Panc1 (cell line): Measurements from ENCODE around the gene BAHCC1.

Experiments used
- POLR2AphosphoS5 ChIP-seq: IDR thresholded peaks from 2 replicates; pipeline ENCODE4 v1.6.1; 2012; ENCODE audit warnings: mild to moderate bottlenecking, low read depth, low read length, moderate library complexity
- TF ChIP-seq, protein P1 (sequence below): fragments of 450-650 bp; IDR thresholded peaks from 2 replicates; pipeline ENCODE4 v1.5.1; 2017; ENCODE audit warnings: mild to moderate bottlenecking
- TF ChIP-seq, protein P2 (sequence below), 2 experiments: IDR thresholded peaks; 2 replicates each; pipeline ENCODE4 v1.6.1; 2011 to 2012; ENCODE audit warnings: low read depth in 2 of 2, control low read depth in 1 of 2, low read length in 1 of 2, mild to moderate bottlenecking in 1 of 2, moderate library complexity in 1 of 2; ENCODE audit not compliant: insufficient read depth in 1 of 2

- TF ChIP-seq, protein P1, sequence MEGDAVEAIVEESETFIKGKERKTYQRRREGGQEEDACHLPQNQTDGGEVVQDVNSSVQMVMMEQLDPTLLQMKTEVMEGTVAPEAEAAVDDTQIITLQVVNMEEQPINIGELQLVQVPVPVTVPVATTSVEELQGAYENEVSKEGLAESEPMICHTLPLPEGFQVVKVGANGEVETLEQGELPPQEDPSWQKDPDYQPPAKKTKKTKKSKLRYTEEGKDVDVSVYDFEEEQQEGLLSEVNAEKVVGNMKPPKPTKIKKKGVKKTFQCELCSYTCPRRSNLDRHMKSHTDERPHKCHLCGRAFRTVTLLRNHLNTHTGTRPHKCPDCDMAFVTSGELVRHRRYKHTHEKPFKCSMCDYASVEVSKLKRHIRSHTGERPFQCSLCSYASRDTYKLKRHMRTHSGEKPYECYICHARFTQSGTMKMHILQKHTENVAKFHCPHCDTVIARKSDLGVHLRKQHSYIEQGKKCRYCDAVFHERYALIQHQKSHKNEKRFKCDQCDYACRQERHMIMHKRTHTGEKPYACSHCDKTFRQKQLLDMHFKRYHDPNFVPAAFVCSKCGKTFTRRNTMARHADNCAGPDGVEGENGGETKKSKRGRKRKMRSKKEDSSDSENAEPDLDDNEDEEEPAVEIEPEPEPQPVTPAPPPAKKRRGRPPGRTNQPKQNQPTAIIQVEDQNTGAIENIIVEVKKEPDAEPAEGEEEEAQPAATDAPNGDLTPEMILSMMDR = no peak
- no peak for TF ChIP-seq POLR2AphosphoS5
- TF ChIP-seq, protein P2, sequence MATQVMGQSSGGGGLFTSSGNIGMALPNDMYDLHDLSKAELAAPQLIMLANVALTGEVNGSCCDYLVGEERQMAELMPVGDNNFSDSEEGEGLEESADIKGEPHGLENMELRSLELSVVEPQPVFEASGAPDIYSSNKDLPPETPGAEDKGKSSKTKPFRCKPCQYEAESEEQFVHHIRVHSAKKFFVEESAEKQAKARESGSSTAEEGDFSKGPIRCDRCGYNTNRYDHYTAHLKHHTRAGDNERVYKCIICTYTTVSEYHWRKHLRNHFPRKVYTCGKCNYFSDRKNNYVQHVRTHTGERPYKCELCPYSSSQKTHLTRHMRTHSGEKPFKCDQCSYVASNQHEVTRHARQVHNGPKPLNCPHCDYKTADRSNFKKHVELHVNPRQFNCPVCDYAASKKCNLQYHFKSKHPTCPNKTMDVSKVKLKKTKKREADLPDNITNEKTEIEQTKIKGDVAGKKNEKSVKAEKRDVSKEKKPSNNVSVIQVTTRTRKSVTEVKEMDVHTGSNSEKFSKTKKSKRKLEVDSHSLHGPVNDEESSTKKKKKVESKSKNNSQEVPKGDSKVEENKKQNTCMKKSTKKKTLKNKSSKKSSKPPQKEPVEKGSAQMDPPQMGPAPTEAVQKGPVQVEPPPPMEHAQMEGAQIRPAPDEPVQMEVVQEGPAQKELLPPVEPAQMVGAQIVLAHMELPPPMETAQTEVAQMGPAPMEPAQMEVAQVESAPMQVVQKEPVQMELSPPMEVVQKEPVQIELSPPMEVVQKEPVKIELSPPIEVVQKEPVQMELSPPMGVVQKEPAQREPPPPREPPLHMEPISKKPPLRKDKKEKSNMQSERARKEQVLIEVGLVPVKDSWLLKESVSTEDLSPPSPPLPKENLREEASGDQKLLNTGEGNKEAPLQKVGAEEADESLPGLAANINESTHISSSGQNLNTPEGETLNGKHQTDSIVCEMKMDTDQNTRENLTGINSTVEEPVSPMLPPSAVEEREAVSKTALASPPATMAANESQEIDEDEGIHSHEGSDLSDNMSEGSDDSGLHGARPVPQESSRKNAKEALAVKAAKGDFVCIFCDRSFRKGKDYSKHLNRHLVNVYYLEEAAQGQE (IDR thresholded peaks at IDR 0.05; ENCODE audit: insufficient read depth in 1 of 2, low read depth in 2 of 2, low read length in 1 of 2) = no peak
Measured at GRCh38 chr17:81431545-81432482, 36.6 kb downstream of the BAHCC1 start.
